Cardiac muscle cell (in vitro differentiated cells and primary cell): ENCODE results near the gene ARID3A. TPM values are rescaled to one million over a fixed set of nuclear protein-coding genes. Genes with fewer than 3 reads are reported as not detected.
A peak's percentile ranks its signal among the peaks of the same experiment; 100 is the strongest.
"Not testable (repeated sequence)": the region's sequence is repeated elsewhere in the genome, so short reads cannot be mapped to it uniquely, and the experiment has no call there.

ENCODE experiments used
- DNase-seq, 2 donors: peaks; one replicate each; pipeline versions ENCODE4 v3.0.0 to v3.0.0-alpha.2; 2010 to 2017; ENCODE audit warnings: low read depth in 1 of 2, low spot score in 1 of 2
- H3K27ac ChIP-seq: fragments of 200-600 bp; sonication (generic); 2 replicates; pipeline ENCODE4 v1.5.1; 2016
- H3K27me3 ChIP-seq: fragments of 200-600 bp; sonication (generic); 2 replicates; pipeline ENCODE4 v1.6.0; 2016; ENCODE audit warnings: control low read depth
- H3K36me3 ChIP-seq: fragments of 200-600 bp; sonication (generic); 2 replicates; pipeline ENCODE4 v1.5.1; 2016; ENCODE audit warnings: control low read depth
- H3K4me1 ChIP-seq: fragments of 200-600 bp; sonication (generic); 2 replicates; pipeline ENCODE4 v1.8.1; 2017; ENCODE audit warnings: low read depth, mild to moderate bottlenecking, mixed run types
- H3K4me3 ChIP-seq: fragments of 200-600 bp; sonication (generic); 2 replicates; pipeline ENCODE4 v1.5.1; 2016; ENCODE audit warnings: mild to moderate bottlenecking
- H3K9me3 ChIP-seq: fragments of 200-600 bp; sonication (generic); 2 replicates; pipeline ENCODE4 v1.5.1; 2017; ENCODE audit warnings: low read depth, mild to moderate bottlenecking, control low read depth
- polyA plus RNA-seq: library from polyadenylated mRNA; unstranded; fragments of >200 nt; fragmentation: Nextera tagmentation; extraction: Ambion mirVana; gene quantifications from 2 replicates; pipeline ENCODE4 v1.2.1, GENCODE V29; 2016
- total RNA-seq: library from RNA; depleted of rRNA; stranded (reverse); fragments of >200 nt; gene quantifications from 2 replicates; pipeline ENCODE4 v1.2.3, GENCODE V29; 2016
- TF ChIP-seq, protein P1 (sequence below): IDR thresholded peaks from 2 replicates; pipeline ENCODE4 v1.5.1; 2012; ENCODE audit warnings: low read depth, mild to moderate bottlenecking, low read length

The ARID3A gene
- total and polyA plus RNA-seq, 2 experiments from 2014 or later = 39.1 to 62.3 TPM

DNA sequence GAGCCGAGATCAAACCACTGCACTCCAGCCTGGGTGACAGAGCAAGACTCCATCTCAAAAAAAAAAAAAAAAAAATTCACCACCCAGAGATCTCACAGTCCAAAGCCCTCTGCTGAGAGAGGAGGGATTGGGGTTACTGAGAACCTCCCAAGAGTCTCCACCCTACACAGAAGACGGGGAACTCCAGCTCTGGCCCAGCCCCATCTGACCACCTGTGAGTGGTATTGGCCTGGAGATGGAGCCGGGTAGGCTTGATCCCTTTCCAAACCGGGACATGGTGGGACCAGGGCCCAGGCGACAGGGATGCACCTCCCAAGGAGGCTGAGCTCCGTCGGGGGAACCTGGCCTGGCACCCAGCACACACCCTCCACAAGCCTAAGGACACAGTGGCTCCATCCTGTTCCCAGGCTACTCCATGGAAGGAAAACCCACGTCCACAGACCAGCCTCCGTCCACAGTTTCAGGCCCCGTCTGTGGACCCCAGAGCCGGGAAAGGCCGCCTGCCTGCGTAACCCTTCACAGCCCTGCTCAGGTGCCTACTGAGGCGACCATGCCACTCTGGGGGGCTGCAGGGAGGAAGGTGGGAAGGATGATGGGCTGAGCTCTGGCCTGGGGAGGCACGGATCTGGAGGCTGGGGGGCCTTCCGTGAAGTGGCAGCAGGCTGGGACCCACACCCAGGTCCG is 93.2 kb downstream of the ARID3A start:
- Histone ChIP-seq H3K27me3 (no peaks in the 10 kb centered on the region), H3K9me3 (no peaks in the 10 kb centered on the region), H3K27ac (no peak overlapping the region), H3K4me3 (peak overlapping the region; percentile 85), H3K36me3 (peaks cover 1% of the 10 kb centered on the region), H3K4me1 (peaks cover 35% of the 10 kb centered on the region)
- DNase-seq = no peak
- TF ChIP-seq, protein P1, sequence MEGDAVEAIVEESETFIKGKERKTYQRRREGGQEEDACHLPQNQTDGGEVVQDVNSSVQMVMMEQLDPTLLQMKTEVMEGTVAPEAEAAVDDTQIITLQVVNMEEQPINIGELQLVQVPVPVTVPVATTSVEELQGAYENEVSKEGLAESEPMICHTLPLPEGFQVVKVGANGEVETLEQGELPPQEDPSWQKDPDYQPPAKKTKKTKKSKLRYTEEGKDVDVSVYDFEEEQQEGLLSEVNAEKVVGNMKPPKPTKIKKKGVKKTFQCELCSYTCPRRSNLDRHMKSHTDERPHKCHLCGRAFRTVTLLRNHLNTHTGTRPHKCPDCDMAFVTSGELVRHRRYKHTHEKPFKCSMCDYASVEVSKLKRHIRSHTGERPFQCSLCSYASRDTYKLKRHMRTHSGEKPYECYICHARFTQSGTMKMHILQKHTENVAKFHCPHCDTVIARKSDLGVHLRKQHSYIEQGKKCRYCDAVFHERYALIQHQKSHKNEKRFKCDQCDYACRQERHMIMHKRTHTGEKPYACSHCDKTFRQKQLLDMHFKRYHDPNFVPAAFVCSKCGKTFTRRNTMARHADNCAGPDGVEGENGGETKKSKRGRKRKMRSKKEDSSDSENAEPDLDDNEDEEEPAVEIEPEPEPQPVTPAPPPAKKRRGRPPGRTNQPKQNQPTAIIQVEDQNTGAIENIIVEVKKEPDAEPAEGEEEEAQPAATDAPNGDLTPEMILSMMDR = no peak

GRCh38 chr19:1019616-1019961 is 93.8 kb downstream of the ARID3A start:
- TF ChIP-seq, protein P1 = no peak
- Histone ChIP-seq H3K27ac (no peak overlapping the region), H3K4me1 (peaks cover 35% of the 10 kb centered on the region), H3K36me3 (no peaks in the 10 kb centered on the region), H3K4me3 (peak overlapping the region; percentile 85), H3K9me3 (no peaks in the 10 kb centered on the region), H3K27me3 (no peaks in the 10 kb centered on the region)
- DNase-seq = no peak

DNA sequence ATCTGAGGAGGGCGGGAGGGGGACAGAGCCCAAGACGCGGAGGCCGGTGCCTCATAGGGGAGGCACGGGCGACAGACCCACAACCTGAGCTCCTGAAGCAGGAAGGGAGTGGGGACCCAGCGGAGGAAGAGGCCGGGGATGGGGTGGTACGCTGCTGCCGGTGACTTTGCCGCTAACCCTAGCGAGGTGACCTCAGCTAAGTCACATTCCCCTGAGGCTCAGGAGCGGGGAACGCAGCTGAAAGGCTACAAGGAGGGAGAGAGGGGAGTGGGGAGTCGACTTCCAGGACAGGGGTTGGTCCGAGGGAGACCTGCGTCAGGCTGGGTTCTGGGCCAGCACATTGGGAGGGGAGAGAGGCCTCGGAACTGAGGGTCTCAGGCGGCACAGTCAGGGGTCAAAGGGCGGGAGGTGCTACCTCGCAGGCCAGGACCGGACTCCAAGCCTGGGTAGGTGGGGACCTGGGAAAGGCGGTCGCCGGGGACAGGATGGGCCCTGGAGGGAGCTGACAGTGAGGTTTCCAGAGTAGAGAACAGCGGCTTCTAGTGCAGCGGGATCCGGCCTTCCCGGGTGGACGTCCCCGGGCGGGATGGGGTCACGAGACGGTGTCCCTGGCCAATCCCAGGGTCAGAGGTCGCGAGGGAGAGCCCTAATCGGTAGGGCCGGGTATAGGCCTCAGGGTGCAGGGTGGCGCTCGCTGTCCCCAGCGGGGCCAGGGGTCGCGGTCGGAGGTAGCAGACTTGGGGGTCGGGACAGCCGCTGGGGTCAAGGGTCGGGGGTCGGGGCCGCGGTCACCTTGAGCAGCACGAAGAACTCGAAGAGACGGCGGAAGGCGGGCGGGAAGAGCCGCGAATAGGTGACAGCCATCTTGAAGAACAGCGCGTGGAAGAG is 94.4 kb downstream of the ARID3A start:
- Histone ChIP-seq H3K4me3 (peak overlapping the region; percentile 85), H3K27ac (peak overlapping the region; percentile 99), H3K27me3 (no peaks in the 10 kb centered on the region), H3K9me3 (no peaks in the 10 kb centered on the region), H3K36me3 (no peaks in the 10 kb centered on the region), H3K4me1 (peaks cover 35% of the 10 kb centered on the region)
- DNase-seq = no peak
- TF ChIP-seq, protein P1 = no peak

DNA sequence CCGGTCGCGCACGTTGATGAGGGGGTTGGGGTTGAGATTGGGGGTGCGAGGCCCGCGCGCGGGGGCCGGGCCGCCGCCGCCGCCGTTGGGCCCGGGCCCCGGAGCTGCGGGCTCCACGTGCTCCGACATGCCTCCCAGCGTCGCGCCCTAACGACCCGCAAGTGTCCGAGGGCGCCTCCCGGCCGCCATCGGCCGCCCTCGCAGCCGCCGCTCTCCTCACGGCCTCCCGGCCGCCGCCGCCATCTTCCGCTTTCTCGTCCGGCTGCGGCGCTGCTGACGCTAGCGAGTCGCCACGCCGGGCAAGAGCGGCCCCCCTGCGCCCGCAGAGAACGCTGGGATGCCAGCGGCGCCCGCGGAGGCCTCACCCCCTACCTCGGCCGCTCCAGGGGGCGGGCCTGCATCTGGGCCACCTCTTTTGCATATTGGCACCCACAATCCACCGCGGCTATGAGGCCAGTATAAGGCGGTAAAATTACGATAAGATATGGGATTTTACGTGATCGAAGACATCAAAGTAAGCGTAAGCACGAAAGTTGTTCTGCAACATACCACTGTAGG is 95.1 kb downstream of the ARID3A start, which contains the start of gene TMEM259:
Gene TMEM259, minus strand, starts transcription at position 256 of the 558 bp plus-strand sequence. Its CDS starts 127 bp downstream, at position 129.
- Histone ChIP-seq H3K4me1 (peaks cover 35% of the 10 kb centered on the region), H3K27me3 (no peaks in the 10 kb centered on the region), H3K36me3 (no peaks in the 10 kb centered on the region), H3K9me3 (no peaks in the 10 kb centered on the region), H3K4me3 (peak within 1 kb of the TSS; percentile 85), H3K27ac (peak within 1 kb of the TSS; percentile 99)
- TF ChIP-seq, protein P1 = no peak
- DNase-seq = peak; percentile 99

- H3K27ac ChIP-seq, H3K4me3 ChIP-seq, DNase-seq, H3K36me3 ChIP-seq, H3K9me3 ChIP-seq, H3K27me3 ChIP-seq: not testable (repeated sequence)
- H3K4me1 ChIP-seq = peaks cover 10% of the 10 kb centered on the region
These were observed 98.0 kb downstream of the ARID3A start for GRCh38 chr19:1023883-1024188.

DNA sequence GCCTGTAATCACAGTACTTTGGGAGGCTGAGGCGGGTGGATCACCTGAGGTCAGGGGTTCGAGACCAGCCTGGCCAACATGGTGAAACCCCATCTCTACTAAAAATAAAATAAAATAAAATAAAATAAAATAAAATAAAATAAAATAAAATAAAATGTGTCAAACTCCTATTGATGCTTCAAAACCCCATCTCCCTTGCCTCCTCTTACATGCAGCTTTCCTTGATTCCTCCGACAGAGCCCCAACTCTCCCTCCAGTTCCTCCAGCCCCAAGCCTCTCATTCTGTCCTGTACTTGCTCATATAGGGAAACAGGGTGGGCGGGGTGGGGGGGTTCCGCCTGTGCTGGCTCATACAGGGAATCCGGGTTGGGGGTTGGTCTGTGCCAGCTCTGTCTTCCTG is 99.2 kb downstream of the ARID3A start:
- H3K9me3 ChIP-seq, H3K4me3 ChIP-seq, H3K27me3 ChIP-seq, DNase-seq, H3K4me1 ChIP-seq, H3K36me3 ChIP-seq: not testable (repeated sequence)
- peak overlapping the region; percentile 100 for H3K27ac ChIP-seq

Other genes with a start within 250 kb of the ARID3A start
- 44.4 and 46.9 TPM in 2 replicates for gene FSTL3, start 249.6 kb upstream of the ARID3A start, total RNA-seq
- gene FSTL3, start 249.6 kb upstream of the ARID3A start, polyA plus RNA-seq = 33.0 and 34.7 TPM in 2 replicates
- gene PRSS57, start 230.6 kb upstream of the ARID3A start, total RNA-seq = not detected in 2 replicates
- gene PRSS57, start 230.6 kb upstream of the ARID3A start, polyA plus RNA-seq = 0.22 TPM in 1 of 2 replicates, not detected in the other
- 63.5 and 105 TPM in 2 replicates for gene PALM, start 217.1 kb upstream of the ARID3A start, total RNA-seq
- gene PALM, start 217.1 kb upstream of the ARID3A start, polyA plus RNA-seq = 23.0 and 33.0 TPM in 2 replicates
- 0.18 and 1.2 TPM in 2 replicates for gene MISP, start 174.9 kb upstream of the ARID3A start, total RNA-seq
- not detected in 2 replicates for gene MISP, start 174.9 kb upstream of the ARID3A start, polyA plus RNA-seq
- 92.0 and 92.7 TPM in 2 replicates for gene PTBP1, start 128.6 kb upstream of the ARID3A start, total RNA-seq
- gene PTBP1, start 128.6 kb upstream of the ARID3A start, polyA plus RNA-seq = 110 and 111 TPM in 2 replicates
- 70.8 and 88.2 TPM in 2 replicates for gene PLPPR3, start 104.1 kb upstream of the ARID3A start, total RNA-seq
- gene PLPPR3, start 104.1 kb upstream of the ARID3A start, polyA plus RNA-seq = 65.7 and 92.9 TPM in 2 replicates
- gene AZU1, start 98.2 kb upstream of the ARID3A start, total RNA-seq = 1.4 and 5.7 TPM in 2 replicates
- gene AZU1, start 98.2 kb upstream of the ARID3A start, polyA plus RNA-seq = 1.5 and 5.6 TPM in 2 replicates
- 0.60 TPM in 1 of 2 replicates, not detected in the other for gene PRTN3, start 85.0 kb upstream of the ARID3A start, total RNA-seq
- gene PRTN3, start 85.0 kb upstream of the ARID3A start, polyA plus RNA-seq = 0.44 and 0.57 TPM in 2 replicates
- gene ELANE, start 73.7 kb upstream of the ARID3A start, total RNA-seq = not detected in 2 replicates
- not detected in 2 replicates for gene ELANE, start 73.7 kb upstream of the ARID3A start, polyA plus RNA-seq
- gene CFD, start 66.4 kb upstream of the ARID3A start, total RNA-seq = 1.6 and 2.9 TPM in 2 replicates
- gene CFD, start 66.4 kb upstream of the ARID3A start, polyA plus RNA-seq = 3.1 and 6.5 TPM in 2 replicates
- gene MED16, start 32.8 kb upstream of the ARID3A start, total RNA-seq = 61.9 and 67.2 TPM in 2 replicates
- 104 and 145 TPM in 2 replicates for gene MED16, start 32.8 kb upstream of the ARID3A start, polyA plus RNA-seq
- gene RNU6-9, start 32.6 kb upstream of the ARID3A start, total RNA-seq = not detected in 2 replicates
- not detected in 2 replicates for gene RNU6-9, start 32.6 kb upstream of the ARID3A start, polyA plus RNA-seq
- gene R3HDM4, start 12.8 kb upstream of the ARID3A start, total RNA-seq = 60.3 and 66.2 TPM in 2 replicates
- gene R3HDM4, start 12.8 kb upstream of the ARID3A start, polyA plus RNA-seq = 82.1 and 86.7 TPM in 2 replicates
- 0.46 and 1.2 TPM in 2 replicates for gene KISS1R, start 8.7 kb upstream of the ARID3A start, total RNA-seq
- 1.9 and 3.2 TPM in 2 replicates for gene KISS1R, start 8.7 kb upstream of the ARID3A start, polyA plus RNA-seq
- 136 and 143 TPM in 2 replicates for gene WDR18, start 58.3 kb downstream of the ARID3A start, total RNA-seq
- 241 and 262 TPM in 2 replicates for gene WDR18, start 58.3 kb downstream of the ARID3A start, polyA plus RNA-seq
- gene GRIN3B, start 74.4 kb downstream of the ARID3A start, total RNA-seq = 5.4 and 8.5 TPM in 2 replicates
- 3.0 and 4.9 TPM in 2 replicates for gene GRIN3B, start 74.4 kb downstream of the ARID3A start, polyA plus RNA-seq
- gene TMEM259, start 95.1 kb downstream of the ARID3A start, total RNA-seq = 228 and 370 TPM in 2 replicates
- 403 and 445 TPM in 2 replicates for gene TMEM259, start 95.1 kb downstream of the ARID3A start, polyA plus RNA-seq
- gene RNU6-2, start 95.5 kb downstream of the ARID3A start, total RNA-seq = not detected in 2 replicates
- gene RNU6-2, start 95.5 kb downstream of the ARID3A start, polyA plus RNA-seq = not detected in 2 replicates
- 158 TPM in 2 replicates for gene CNN2, start 100.6 kb downstream of the ARID3A start, total RNA-seq
- gene CNN2, start 100.6 kb downstream of the ARID3A start, polyA plus RNA-seq = 183 and 185 TPM in 2 replicates
- gene ABCA7, start 114.1 kb downstream of the ARID3A start, total RNA-seq = 43.6 and 44.0 TPM in 2 replicates
- 36.8 and 60.4 TPM in 2 replicates for gene ABCA7, start 114.1 kb downstream of the ARID3A start, polyA plus RNA-seq
- 88.6 and 133 TPM in 2 replicates for gene ARHGAP45, start 141.1 kb downstream of the ARID3A start, total RNA-seq
- gene ARHGAP45, start 141.1 kb downstream of the ARID3A start, polyA plus RNA-seq = 39.3 and 67.5 TPM in 2 replicates
- 371 and 410 TPM in 2 replicates for gene POLR2E, start 169.3 kb downstream of the ARID3A start, total RNA-seq
- 409 and 487 TPM in 2 replicates for gene POLR2E, start 169.3 kb downstream of the ARID3A start, polyA plus RNA-seq
- gene GPX4, start 178.0 kb downstream of the ARID3A start, total RNA-seq = 759 and 903 TPM in 2 replicates
- 826 and 860 TPM in 2 replicates for gene GPX4, start 178.0 kb downstream of the ARID3A start, polyA plus RNA-seq
- 23.0 and 28.5 TPM in 2 replicates for gene SBNO2, start 248.2 kb downstream of the ARID3A start, total RNA-seq
- 6.8 and 11.8 TPM in 2 replicates for gene SBNO2, start 248.2 kb downstream of the ARID3A start, polyA plus RNA-seq